IMR-90 (cell line): ENCODE measurements around the gene CUL4A. TPM values are rescaled to one million over a fixed set of nuclear protein-coding genes. Genes with fewer than 3 reads are reported as not detected.
A peak's percentile ranks its signal among the peaks of the same experiment; 100 is the strongest.
"Not testable (repeated sequence)": the region's sequence is repeated elsewhere in the genome, so short reads cannot be mapped to it uniquely, and the experiment has no call there.

Experiments
- ATAC-seq: fragments of 200-7000 bp; cut with Tn5 transposase; 2 replicates; pipeline ENCODE4 v1.9.1; 2020; ENCODE audit warnings: low read depth, mild to moderate bottlenecking, moderate library complexity
- BruUV-seq: library from RNA; stranded (reverse); fragments of 400-500 nt; replicated peaks from 2 replicates; lab custom pipeline; 2021; lab: Mats Ljungman, UMichigan
- CTCF ChIA-PET: fragments of 300-600 bp; formaldehyde crosslinking; extraction: SDS; loops from one replicate; lab custom pipeline; 2021; ENCODE audit warnings: antibody characterized with exemption; lab: Yijun Ruan, JAX
- POLR2A ChIA-PET: fragments of 300-600 bp; sonication (Branson Sonifier 250); formaldehyde crosslinking; loops from one replicate; lab custom pipeline; 2022; ENCODE audit warnings: antibody characterized with exemption; ENCODE audit not compliant: unreplicated experiment; lab: Charles Lee
- DNase-seq: peaks from one replicate; pipeline ENCODE4 v3.0.0; 2013
- H2AFZ ChIP-seq: replicated peaks from 2 replicates; pipeline ENCODE3; 2013; ENCODE audit warnings: low read length, mild to moderate bottlenecking; ENCODE audit not compliant: poor library complexity
- H2AK5ac ChIP-seq: 2 replicates; pipeline ENCODE4 v1.6.1; 2013; ENCODE audit warnings: low read depth, low read length, inconsistent platforms
- H2AK9ac ChIP-seq: replicated peaks from 2 replicates; pipeline ENCODE3; 2013; ENCODE audit warnings: mild to moderate bottlenecking, low read depth, low read length, moderate library complexity; ENCODE audit not compliant: poor library complexity
- H2BK120ac ChIP-seq: 2 replicates; pipeline ENCODE4 v1.6.1; 2013; ENCODE audit warnings: low read depth, low read length, inconsistent platforms
- H2BK15ac ChIP-seq: 3 replicates; pipeline ENCODE4 v1.6.1; 2013; ENCODE audit warnings: low read depth, low read length, inconsistent platforms
- H2BK20ac ChIP-seq: 2 replicates; pipeline ENCODE4 v1.6.1; 2013; ENCODE audit warnings: low read depth, mild to moderate bottlenecking, inconsistent platforms, low read length, moderate library complexity
- H2BK5ac ChIP-seq: 2 replicates; pipeline ENCODE4 v1.6.1; 2013; ENCODE audit warnings: mild to moderate bottlenecking, low read depth, low read length, inconsistent platforms; ENCODE audit not compliant: poor library complexity, severe bottlenecking
- H3K14ac ChIP-seq: replicated peaks from 2 replicates; pipeline ENCODE4 v1.6.1; 2013; ENCODE audit warnings: low read depth, low read length, inconsistent platforms
- H3K18ac ChIP-seq: 2 replicates; pipeline ENCODE4 v1.6.1; 2013; ENCODE audit warnings: low read depth, low read length, control low read depth
- H3K23ac ChIP-seq: 2 replicates; pipeline ENCODE4 v1.6.1; 2013; ENCODE audit warnings: low read depth, low read length, inconsistent platforms
- H3K27ac ChIP-seq: 2 replicates; pipeline ENCODE4 v1.5.1; 2013; ENCODE audit warnings: mild to moderate bottlenecking, control low read depth, low read length; ENCODE audit not compliant: insufficient read depth
- H3K27me3 ChIP-seq: 2 replicates; pipeline ENCODE4 v1.6.1; 2013; ENCODE audit warnings: low read length; ENCODE audit not compliant: control insufficient read depth, insufficient read depth
- H3K36me3 ChIP-seq: 2 replicates; pipeline ENCODE4 v1.6.1; 2013; ENCODE audit warnings: low read length, mixed read lengths; ENCODE audit not compliant: control insufficient read depth, insufficient read depth
- H3K4ac ChIP-seq: 2 replicates; pipeline ENCODE4 v1.6.1; 2013; ENCODE audit warnings: low read depth, low read length, inconsistent platforms
- H3K4me1 ChIP-seq: 2 replicates; pipeline ENCODE4 v1.6.1; 2013; ENCODE audit warnings: low read length, mixed read lengths; ENCODE audit not compliant: control insufficient read depth, insufficient read depth
- H3K4me2 ChIP-seq: 2 replicates; pipeline ENCODE4 v1.6.1; 2013; ENCODE audit warnings: low read depth, mild to moderate bottlenecking, control low read depth, low read length, moderate library complexity
- H3K4me3 ChIP-seq: 2 replicates; pipeline ENCODE4 v1.5.1; 2013; ENCODE audit warnings: low read depth, mild to moderate bottlenecking, control low read depth, low read length, moderate library complexity; ENCODE audit not compliant: insufficient read depth
- H3K56ac ChIP-seq: 2 replicates; pipeline ENCODE4 v1.6.1; 2013; ENCODE audit warnings: low read length, inconsistent platforms; ENCODE audit not compliant: insufficient read depth; ENCODE audit errors: extremely low read depth
- H3K79me1 ChIP-seq, 2 experiments: 2 replicates each; pipeline ENCODE4 v1.6.1; 2013; ENCODE audit warnings: low read length in 2 of 2, inconsistent platforms in 1 of 2, low read depth in 1 of 2
- H3K9ac ChIP-seq: 2 replicates; pipeline ENCODE4 v1.6.1; 2013; ENCODE audit warnings: low read depth, low read length, control low read depth
- H3K9me1 ChIP-seq: 2 replicates; pipeline ENCODE4 v1.6.1; 2013; ENCODE audit warnings: low read length, inconsistent platforms; ENCODE audit not compliant: insufficient read depth
- H3K9me3 ChIP-seq: 2 replicates; pipeline ENCODE4 v1.6.1; 2013; ENCODE audit warnings: low read length; ENCODE audit not compliant: control insufficient read depth, insufficient read depth
- H4K20me1 ChIP-seq: 2 replicates; pipeline ENCODE4 v1.6.1; 2013; ENCODE audit warnings: low read length, inconsistent platforms; ENCODE audit not compliant: insufficient read depth
- H4K5ac ChIP-seq: 2 replicates; pipeline ENCODE4 v1.6.1; 2013; ENCODE audit warnings: mild to moderate bottlenecking, low read depth, low read length, control low read depth
- H4K8ac ChIP-seq, 2 experiments: 2 replicates each; pipeline ENCODE4 v1.6.1; 2013; ENCODE audit warnings: low read depth in 2 of 2, low read length in 2 of 2, control low read depth in 1 of 2, inconsistent platforms in 1 of 2
- H4K91ac ChIP-seq: 2 replicates; pipeline ENCODE4 v1.6.1; 2013; ENCODE audit warnings: low read depth, low read length, inconsistent platforms; ENCODE audit not compliant: insufficient read depth
- CEBPB ChIP-seq: IDR thresholded peaks from 2 replicates; pipeline ENCODE4 v1.6.1; 2012; ENCODE audit warnings: low read depth, low read length, improper control_type of control experiment
- FOS ChIP-seq: fragments of 150-350 bp; IDR thresholded peaks from 2 replicates; pipeline ENCODE4 v1.6.1; 2016; ENCODE audit warnings: low read depth, low read length
- MAFK ChIP-seq: IDR thresholded peaks from 2 replicates; pipeline ENCODE4 v1.6.1; 2012; ENCODE audit warnings: low read depth, low read length, improper control_type of control experiment
- NFE2L2 ChIP-seq: fragments of 150-350 bp; IDR thresholded peaks from 2 replicates; pipeline ENCODE4 v1.6.1; 2016; ENCODE audit warnings: low read depth, mild to moderate bottlenecking, low read length
- RFX5 ChIP-seq: IDR thresholded peaks from 2 replicates; pipeline ENCODE4 v1.8.0; 2012; ENCODE audit warnings: low read depth, mild to moderate bottlenecking, low read length, moderate library complexity
- SMC3 ChIP-seq: fragments of 150-350 bp; IDR thresholded peaks from 2 replicates; pipeline ENCODE4 v1.6.1; 2016; ENCODE audit warnings: low read depth, mild to moderate bottlenecking, antibody characterized with exemption, low read length, moderate library complexity
- WGBS, 2 experiments: methylation state at CpG; one replicate each; pipeline versions ENCODE4 v1.1.5 to v1.1.7; 2013; ENCODE audit warnings: missing lambda C conversion rate in 2 of 2; ENCODE audit not compliant: insufficient read length in 1 of 2; ENCODE audit errors: extremely low coverage in 2 of 2; 5-methylcytosine and 5-hydroxymethylcytosine counted together
- dilution Hi-C: fragments of 300-500 bp; cut with HindIII; formaldehyde crosslinking; loops from one replicate; pipeline ENCODE4 v1.14.3; 2018; ENCODE audit warnings: low sequenced_read_pairs; ENCODE audit not compliant: unreplicated experiment
- in situ Hi-C: fragments of 300-500 bp; cut with MboI; formaldehyde crosslinking; loops from 3 replicates; pipeline ENCODE4 v1.14.3; 2019; ENCODE audit warnings: low sequenced_read_pairs, inconsistent platforms, mixed read lengths
- intact Hi-C: fragments of 100-400 bp; cut with micrococcal nuclease; formaldehyde crosslinking; loops from 2 replicates; pipeline ENCODE4 v1.10.0; 2022
- polyA plus RNA-seq, 3 experiments: library from polyadenylated mRNA; depleted of rRNA; stranded (reverse); fragments of >200 nt; gene quantifications; 2 replicates each; pipeline ENCODE4 v1.2.3, GENCODE V29; 2012; ENCODE audit warnings: low replicate concordance in 1 of 3
- total RNA-seq: library from RNA; depleted of rRNA; stranded (reverse); fragments of >200 nt; gene quantifications from 2 replicates; pipeline ENCODE4 v1.2.3, GENCODE V29; 2012

The CUL4A gene
- total and polyA plus RNA-seq, 2 of the 4 experiments (the other 2 are of a cell fraction) = 86.0 to 146 TPM

DNA sequence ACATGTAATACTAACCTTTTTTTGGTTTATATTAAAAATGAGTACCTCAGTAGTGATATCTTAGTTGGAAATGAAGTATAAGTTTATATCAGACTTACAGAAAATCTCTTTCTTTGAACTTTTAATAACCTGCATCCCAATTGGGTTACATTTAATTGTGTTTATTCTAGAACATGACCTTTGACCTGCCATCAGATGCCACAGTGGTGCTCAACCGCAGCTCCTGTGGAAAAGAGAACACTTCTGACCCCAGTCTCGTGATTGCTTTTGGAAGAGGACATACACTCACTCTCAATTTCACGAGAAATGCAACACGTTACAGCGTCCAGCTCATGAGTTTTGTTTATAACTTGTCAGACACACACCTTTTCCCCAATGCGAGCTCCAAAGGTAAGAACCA is 100.1 kb downstream of the CUL4A start:
- no peak overlapping the region for H2AFZ ChIP-seq
- H3K4ac ChIP-seq = no peak overlapping the region
- H4K5ac ChIP-seq = no peak overlapping the region
- no peak overlapping the region for H2AK5ac ChIP-seq
- ChIA-PET CTCF (no interaction called here), POLR2A (no interaction called here)
- no peak for TF ChIP-seq RFX5
- no peak for TF ChIP-seq CEBPB
- TF ChIP-seq SMC3 = no peak
- no peak for TF ChIP-seq NFE2L2
- no peak for TF ChIP-seq MAFK
- no peak for TF ChIP-seq FOS
- no TSS peak for BruUV-seq
- dilution Hi-C loops (no loop called here), intact Hi-C loops (no loop called here), in situ Hi-C loops (no loop called here)
- no peak overlapping the region for H3K27ac ChIP-seq
- no CpG with 5 or more reads among the region's 6 CpGs for WGBS, 2 experiments
- H3K4me2 ChIP-seq = no peak overlapping the region
- H4K20me1 ChIP-seq = peaks cover 53% of the 10 kb centered on the region
- DNase-seq (no peak), ATAC-seq (no peak)
- H2BK20ac ChIP-seq = no peak overlapping the region
- H3K9ac ChIP-seq = no peak overlapping the region
- no peak overlapping the region for H3K18ac ChIP-seq
- H3K14ac ChIP-seq = no peak overlapping the region
- peaks cover 23% of the 10 kb centered on the region for H3K9me1 ChIP-seq
- peaks cover 26 to 70% of the 10 kb centered on the region in 2 experiments for H3K79me1 ChIP-seq
- no peak overlapping the region for H2BK15ac ChIP-seq
- H3K23ac ChIP-seq = no peak overlapping the region
- H3K27me3 ChIP-seq = no peaks in the 10 kb centered on the region
- H2BK120ac ChIP-seq = no peak overlapping the region
- peaks cover 34% of the 10 kb centered on the region for H3K36me3 ChIP-seq
- H4K91ac ChIP-seq = no peak overlapping the region
- H2BK5ac ChIP-seq = no peak overlapping the region
- H3K9me3 ChIP-seq = no peaks in the 10 kb centered on the region
- H4K8ac ChIP-seq = no peak overlapping the region
- no peak overlapping the region for H3K56ac ChIP-seq
- peak overlapping the region; percentile 28 for H2AK9ac ChIP-seq
- H3K4me3 ChIP-seq = no peak overlapping the region
- H3K4me1 ChIP-seq = peaks cover 8% of the 10 kb centered on the region

GRCh38 chr13:113314112-113314511 is 104.7 kb downstream of the CUL4A start:
- H3K4me3 ChIP-seq, H3K27ac ChIP-seq, BruUV-seq, H3K4me2 ChIP-seq, H3K4me1 ChIP-seq, intact Hi-C loops, H3K18ac ChIP-seq, H2AK9ac ChIP-seq, H3K27me3 ChIP-seq, H3K9ac ChIP-seq, H3K4ac ChIP-seq, H4K91ac ChIP-seq, H2BK20ac ChIP-seq, H2AK5ac ChIP-seq, H4K8ac ChIP-seq, POLR2A ChIA-PET, H3K9me1 ChIP-seq, H3K23ac ChIP-seq, H3K14ac ChIP-seq, H3K56ac ChIP-seq, H2BK120ac ChIP-seq, dilution Hi-C loops, DNase-seq, H2BK5ac ChIP-seq, H3K9me3 ChIP-seq, H2BK15ac ChIP-seq, ATAC-seq, CTCF ChIA-PET, H2AFZ ChIP-seq, in situ Hi-C loops, H4K5ac ChIP-seq: not testable (repeated sequence)
- Histone ChIP-seq H3K79me1 (peaks cover 16 to 67% of the 10 kb centered on the region in 2 experiments; a peak in 3 of 4 replicates), H3K36me3 (peaks cover 42% of the 10 kb centered on the region), H4K20me1 (peaks cover 43% of the 10 kb centered on the region)
- WGBS, 2 experiments = 97% methylated on average over 6 of the region's 20 CpGs; no CpG with 5 or more reads in 1 of the 2 experiments
